Head of caudate nucleus (tissue), 42 donors: Measurements from ENCODE around the gene RFESD.
A peak's percentile ranks its signal among the peaks of the same experiment; 100 is the strongest.
"Not testable (repeated sequence)": the region's sequence is repeated elsewhere in the genome, so short reads cannot be mapped to it uniquely, and the experiment has no call there.

ENCODE experiments used
- DNase-seq, 42 donors: peaks; one replicate each; pipeline versions ENCODE4 v3.0.0 to v3.0.0-alpha.2; 2020 to 2021; ENCODE audit warnings: mixed read lengths in 7 of 42
- intact Hi-C: fragments of 100-400 bp; cut with DNase I; formaldehyde crosslinking; loops from one replicate; pipeline ENCODE4 v1.15.0; 2022

RFESD gene

DNA sequence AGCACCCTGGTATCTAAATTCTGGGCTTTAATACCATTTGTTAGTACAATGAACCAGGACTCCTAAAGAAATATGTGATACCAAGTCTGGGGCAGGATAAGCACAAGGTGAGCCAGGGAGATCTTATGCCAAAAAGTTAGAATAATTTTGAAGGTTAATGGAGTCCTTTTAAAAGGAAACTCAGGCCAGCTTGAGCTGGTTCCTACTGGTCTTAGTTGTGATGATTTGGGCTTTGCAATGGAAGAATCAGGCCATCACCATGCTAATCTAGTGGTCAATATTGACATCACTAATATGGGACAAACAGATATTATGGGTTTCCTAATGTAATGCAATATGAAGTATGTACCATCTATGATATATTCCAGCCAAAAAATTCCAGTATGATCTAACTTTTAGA, 43.8 kb downstream of the RFESD start:
- no peak for DNase-seq
- intact Hi-C loops = no loop called here

- intact Hi-C loops = no loop called here
- DNase-seq = no peak
Measured at GRCh38 chr5:95697781-95698681, 51.5 kb downstream of the RFESD start.

DNA sequence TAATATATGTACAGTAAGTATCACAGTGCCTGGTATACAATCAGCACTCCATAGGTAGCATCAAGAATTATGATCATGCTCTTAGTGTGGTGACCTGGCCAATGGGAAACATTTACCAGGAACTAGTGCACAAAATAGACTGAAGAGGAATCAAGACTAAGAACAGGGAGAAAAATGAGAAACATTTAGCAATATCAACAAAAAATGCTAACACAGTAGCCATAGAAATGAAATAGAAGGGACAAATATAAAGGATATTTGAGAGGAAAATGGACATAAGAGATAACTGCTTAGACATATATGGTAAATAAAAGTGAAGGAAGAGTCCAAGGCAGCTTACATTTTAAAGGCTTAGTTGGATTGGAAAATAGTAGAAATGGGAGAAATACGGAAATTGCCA, 52.8 kb downstream of the RFESD start:
- no peak for DNase-seq

GRCh38 chr5:95701074-95701473, 54.5 kb downstream of the RFESD start:
- no peak for DNase-seq
- intact Hi-C loops = no loop called here

More for the DNA sequence above, 52.8 kb downstream of the RFESD start:
- intact Hi-C loops = no loop called here

DNA sequence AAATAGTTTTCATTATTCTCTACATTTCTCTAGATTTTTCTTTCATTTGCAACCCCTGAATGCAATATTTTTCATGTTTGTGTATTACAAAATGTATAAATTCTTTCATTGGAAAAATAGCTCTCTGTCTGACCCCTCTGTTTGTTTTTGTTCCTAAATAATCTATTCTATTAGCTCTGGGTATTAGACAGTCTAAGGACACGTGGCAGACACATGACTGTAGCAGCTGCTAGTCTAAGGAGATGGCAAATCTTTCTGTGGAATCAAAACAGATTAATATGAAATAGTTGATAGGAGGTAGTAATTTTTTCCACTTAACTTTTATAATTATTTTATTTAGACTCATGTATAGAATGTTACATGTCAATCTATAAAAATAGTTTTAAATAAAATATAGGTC, 57.6 kb downstream of the RFESD start:
- intact Hi-C loops = no loop called here
- peak in 19 of 42 donors; percentile 19 to 66 (median 35) for DNase-seq

DNA sequence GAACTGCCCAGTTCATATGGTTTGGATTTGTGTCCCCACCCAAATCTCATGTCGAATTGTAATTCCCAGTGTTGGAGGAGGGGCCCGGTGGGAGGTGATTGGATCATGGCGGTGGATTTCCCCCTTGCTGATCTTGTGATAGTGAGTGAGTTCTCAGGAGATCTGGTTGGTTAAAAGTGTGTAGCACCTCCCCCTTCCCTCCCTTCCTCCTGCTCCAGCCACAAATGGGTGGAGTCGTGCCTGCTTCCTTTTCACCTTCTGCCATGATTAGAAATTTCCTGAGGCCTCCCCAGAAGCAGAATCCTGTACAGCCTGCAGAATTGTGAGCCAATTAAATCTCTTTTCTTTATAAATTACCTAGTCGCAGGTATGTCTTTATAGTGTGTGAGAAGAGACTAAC, 59.6 kb downstream of the RFESD start:
- intact Hi-C loops, DNase-seq: not testable (repeated sequence)

DNA sequence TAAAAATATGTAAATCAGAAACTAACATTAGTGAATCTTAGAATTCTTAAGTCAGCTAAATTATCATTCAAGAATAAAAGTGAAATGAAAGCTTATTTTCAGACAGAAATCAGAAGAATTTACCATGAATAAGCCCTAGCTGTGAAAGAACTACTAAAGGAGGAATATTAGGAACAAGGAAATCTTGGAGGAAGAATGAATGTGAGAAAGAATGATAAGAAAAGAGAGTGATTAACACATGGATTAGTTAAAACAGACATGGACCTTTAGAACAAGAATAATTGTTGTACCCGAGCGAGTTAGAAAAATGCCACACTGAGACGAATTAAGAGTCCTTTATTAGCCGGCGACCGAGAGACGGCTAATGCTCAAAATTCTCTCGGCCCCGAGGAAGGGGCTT, 60.5 kb downstream of the RFESD start:
- intact Hi-C loops = no loop called here
- DNase-seq = no peak
